HL-60 (cell line): ENCODE data around the gene MYH11.
"Not testable (repeated sequence)": the region's sequence is repeated elsewhere in the genome, so short reads cannot be mapped to it uniquely, and the experiment has no call there.

ENCODE experiments used
- DNase-seq, 2 experiments: peaks; one replicate each; pipeline ENCODE4 v3.0.0-alpha.2; 2010 to 2020; ENCODE audit warnings: low read depth in 1 of 2, low spot score in 1 of 2
- H3K27ac ChIP-seq: fragments of 250-450 bp; sonication (Bioruptor Pico); replicated peaks from 2 replicates; pipeline ENCODE4 v1.5.1; 2020; ENCODE audit warnings: mild to moderate bottlenecking, moderate library complexity
- H3K27me3 ChIP-seq: fragments of 250-450 bp; sonication (Bioruptor Pico); 2 replicates; pipeline ENCODE4 v1.5.1; 2021; ENCODE audit warnings: mild to moderate bottlenecking, moderate library complexity; ENCODE audit not compliant: insufficient read depth, poor library complexity, severe bottlenecking
- H3K4me3 ChIP-seq: replicated peaks from 2 replicates; pipeline ENCODE4 v1.5.1; 2011; ENCODE audit warnings: mild to moderate bottlenecking, control low read depth, low read length; ENCODE audit not compliant: insufficient read depth
- GABPA ChIP-seq: IDR thresholded peaks from 2 replicates; pipeline ENCODE4 v1.6.1; 2012; ENCODE audit warnings: low read depth
- POLR2AphosphoS5 ChIP-seq: IDR thresholded peaks from 2 replicates; pipeline ENCODE4 v1.6.1; 2012; ENCODE audit warnings: low read depth
- SPI1 ChIP-seq: IDR thresholded peaks from 2 replicates; pipeline ENCODE4 v1.6.1; 2012; ENCODE audit warnings: low read depth, mild to moderate bottlenecking, borderline replicate concordance
- TF ChIP-seq, protein P1 (sequence below): IDR thresholded peaks from one replicate; pipeline ENCODE4 v1.5.1; 2011; ENCODE audit warnings: low read length, control low read depth, inconsistent platforms; ENCODE audit not compliant: insufficient read depth
- TF ChIP-seq, protein P2 (sequence below): IDR thresholded peaks from 2 replicates; pipeline ENCODE4 v1.6.1; 2012; ENCODE audit warnings: low read depth; ENCODE audit not compliant: insufficient replicate concordance

The MYH11 gene

DNA sequence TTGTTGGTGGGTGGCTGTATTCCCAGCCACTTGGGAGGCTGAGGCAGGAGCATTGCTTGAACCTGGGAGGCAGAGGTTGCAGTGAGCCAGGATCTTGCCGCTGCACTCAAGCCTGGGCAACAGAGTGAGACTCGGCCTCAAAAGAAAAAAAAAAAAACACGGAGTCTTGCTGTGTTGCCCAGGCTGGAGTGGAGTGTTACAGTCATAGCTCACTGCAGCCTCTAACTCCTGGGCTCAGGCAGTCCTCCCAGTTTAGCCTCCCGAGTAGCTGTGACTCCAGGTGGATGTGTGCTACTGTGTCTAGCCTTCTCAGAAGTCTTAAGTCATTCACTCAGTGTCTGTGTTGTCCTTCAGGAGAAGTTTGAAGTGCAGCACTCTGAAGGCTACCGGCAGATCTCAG is 179.4 kb downstream of the MYH11 start:
- H3K4me3 ChIP-seq = no peak overlapping the region
- TF ChIP-seq, protein P1, sequence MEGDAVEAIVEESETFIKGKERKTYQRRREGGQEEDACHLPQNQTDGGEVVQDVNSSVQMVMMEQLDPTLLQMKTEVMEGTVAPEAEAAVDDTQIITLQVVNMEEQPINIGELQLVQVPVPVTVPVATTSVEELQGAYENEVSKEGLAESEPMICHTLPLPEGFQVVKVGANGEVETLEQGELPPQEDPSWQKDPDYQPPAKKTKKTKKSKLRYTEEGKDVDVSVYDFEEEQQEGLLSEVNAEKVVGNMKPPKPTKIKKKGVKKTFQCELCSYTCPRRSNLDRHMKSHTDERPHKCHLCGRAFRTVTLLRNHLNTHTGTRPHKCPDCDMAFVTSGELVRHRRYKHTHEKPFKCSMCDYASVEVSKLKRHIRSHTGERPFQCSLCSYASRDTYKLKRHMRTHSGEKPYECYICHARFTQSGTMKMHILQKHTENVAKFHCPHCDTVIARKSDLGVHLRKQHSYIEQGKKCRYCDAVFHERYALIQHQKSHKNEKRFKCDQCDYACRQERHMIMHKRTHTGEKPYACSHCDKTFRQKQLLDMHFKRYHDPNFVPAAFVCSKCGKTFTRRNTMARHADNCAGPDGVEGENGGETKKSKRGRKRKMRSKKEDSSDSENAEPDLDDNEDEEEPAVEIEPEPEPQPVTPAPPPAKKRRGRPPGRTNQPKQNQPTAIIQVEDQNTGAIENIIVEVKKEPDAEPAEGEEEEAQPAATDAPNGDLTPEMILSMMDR = no peak
- no peak for TF ChIP-seq SPI1
- TF ChIP-seq POLR2AphosphoS5 = no peak
- no peak for TF ChIP-seq GABPA
- no peaks in the 10 kb centered on the region for H3K27me3 ChIP-seq
- no peak overlapping the region for H3K27ac ChIP-seq
- DNase-seq = no peak

DNA sequence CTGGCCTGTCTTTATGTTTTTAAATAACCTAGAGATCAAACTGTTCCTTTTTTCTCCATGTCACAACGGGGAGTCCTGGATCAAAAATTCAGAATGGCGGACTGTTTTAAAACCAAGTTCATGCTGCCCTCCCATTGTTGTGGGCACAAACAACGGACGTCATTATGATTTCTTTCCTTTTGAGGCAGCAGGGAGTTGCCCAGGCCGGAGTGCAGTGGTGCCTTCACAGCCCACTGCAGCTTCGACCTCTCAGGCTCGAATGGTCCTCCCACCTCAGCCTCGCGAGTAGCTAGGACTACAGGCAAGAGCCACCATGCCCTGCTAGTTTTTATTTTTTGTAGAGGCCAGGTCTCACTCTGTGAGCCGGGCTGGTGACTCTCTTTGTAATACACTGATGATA is 180.3 kb downstream of the MYH11 start:
- TF ChIP-seq, protein P1 = no peak
- TF ChIP-seq, protein P2, sequence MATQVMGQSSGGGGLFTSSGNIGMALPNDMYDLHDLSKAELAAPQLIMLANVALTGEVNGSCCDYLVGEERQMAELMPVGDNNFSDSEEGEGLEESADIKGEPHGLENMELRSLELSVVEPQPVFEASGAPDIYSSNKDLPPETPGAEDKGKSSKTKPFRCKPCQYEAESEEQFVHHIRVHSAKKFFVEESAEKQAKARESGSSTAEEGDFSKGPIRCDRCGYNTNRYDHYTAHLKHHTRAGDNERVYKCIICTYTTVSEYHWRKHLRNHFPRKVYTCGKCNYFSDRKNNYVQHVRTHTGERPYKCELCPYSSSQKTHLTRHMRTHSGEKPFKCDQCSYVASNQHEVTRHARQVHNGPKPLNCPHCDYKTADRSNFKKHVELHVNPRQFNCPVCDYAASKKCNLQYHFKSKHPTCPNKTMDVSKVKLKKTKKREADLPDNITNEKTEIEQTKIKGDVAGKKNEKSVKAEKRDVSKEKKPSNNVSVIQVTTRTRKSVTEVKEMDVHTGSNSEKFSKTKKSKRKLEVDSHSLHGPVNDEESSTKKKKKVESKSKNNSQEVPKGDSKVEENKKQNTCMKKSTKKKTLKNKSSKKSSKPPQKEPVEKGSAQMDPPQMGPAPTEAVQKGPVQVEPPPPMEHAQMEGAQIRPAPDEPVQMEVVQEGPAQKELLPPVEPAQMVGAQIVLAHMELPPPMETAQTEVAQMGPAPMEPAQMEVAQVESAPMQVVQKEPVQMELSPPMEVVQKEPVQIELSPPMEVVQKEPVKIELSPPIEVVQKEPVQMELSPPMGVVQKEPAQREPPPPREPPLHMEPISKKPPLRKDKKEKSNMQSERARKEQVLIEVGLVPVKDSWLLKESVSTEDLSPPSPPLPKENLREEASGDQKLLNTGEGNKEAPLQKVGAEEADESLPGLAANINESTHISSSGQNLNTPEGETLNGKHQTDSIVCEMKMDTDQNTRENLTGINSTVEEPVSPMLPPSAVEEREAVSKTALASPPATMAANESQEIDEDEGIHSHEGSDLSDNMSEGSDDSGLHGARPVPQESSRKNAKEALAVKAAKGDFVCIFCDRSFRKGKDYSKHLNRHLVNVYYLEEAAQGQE = no peak
- no peak for TF ChIP-seq SPI1
- TF ChIP-seq POLR2AphosphoS5 = no peak
- no peak for TF ChIP-seq GABPA
- no peak overlapping the region for H3K4me3 ChIP-seq
- no peaks in the 10 kb centered on the region for H3K27me3 ChIP-seq
- no peak for DNase-seq
- H3K27ac ChIP-seq = no peak overlapping the region

DNA sequence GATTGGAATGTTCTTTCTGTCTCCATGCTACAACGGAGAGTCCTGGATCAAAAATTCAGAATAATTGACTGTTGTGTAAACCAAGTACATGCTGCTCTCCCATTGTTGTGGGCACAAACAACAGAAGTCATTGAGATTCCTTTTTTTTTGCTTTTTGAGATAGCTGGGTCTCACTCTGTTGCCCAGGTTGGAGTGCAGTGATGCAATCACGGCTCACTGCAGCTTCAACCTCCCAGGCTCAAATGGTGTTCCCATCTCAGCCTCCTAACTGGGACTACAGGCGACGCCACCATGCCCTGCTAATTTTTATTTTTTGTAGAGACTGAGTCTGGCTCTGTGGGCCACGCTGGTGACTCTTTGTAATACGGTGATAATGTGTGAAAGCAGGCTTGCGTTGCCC is 182.3 kb downstream of the MYH11 start:
- H3K4me3 ChIP-seq = no peak overlapping the region
- H3K27ac ChIP-seq = peak overlapping the region; percentile 94; the same call in 1 of the 2 replicates
- no peak for DNase-seq
- TF ChIP-seq POLR2AphosphoS5 (no peak), GABPA (no peak), SPI1 (no peak)
- TF ChIP-seq, protein P1 = no peak
- TF ChIP-seq, protein P2 = no peak
- no peaks in the 10 kb centered on the region for H3K27me3 ChIP-seq

DNA sequence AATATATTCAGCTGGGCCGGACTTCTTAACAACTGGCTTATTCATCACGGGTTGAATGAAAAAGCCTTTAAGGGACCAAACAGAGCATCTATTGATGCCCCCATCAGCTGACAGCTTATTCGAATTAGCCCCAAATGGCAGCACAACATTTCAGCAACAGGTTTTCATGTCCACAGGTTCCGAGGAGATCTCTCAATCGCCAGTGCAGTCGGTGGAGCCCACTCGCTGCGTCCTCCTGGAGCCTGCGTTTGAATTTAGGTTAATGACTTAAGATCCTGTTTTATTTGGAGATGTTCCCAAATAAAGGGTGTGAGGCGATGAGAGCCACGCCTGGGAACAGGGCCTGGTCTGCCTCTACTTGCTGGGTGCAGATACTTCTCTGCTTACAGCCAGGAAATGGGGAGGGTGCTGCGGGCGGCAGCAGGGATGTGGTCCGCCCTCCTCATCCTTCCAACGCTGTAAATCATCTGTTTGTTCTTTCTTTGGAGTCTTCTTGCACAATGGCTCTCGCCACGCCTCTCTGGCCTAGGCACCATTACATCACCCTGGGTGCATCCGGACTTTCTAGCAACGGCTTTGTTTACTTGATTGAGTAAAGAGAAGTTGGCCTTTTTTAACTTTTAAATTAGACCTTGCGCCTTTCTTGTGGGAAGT is 184.2 kb downstream of the MYH11 start:
- peak; percentile 93 to 98 for DNase-seq
- peak overlapping the region; percentile 94 for H3K27ac ChIP-seq
- H3K4me3 ChIP-seq = no peak overlapping the region
- no peak for TF ChIP-seq SPI1
- TF ChIP-seq POLR2AphosphoS5 = peak; percentile 83
- TF ChIP-seq, protein P2 = peak; percentile 29
- no peaks in the 10 kb centered on the region for H3K27me3 ChIP-seq

DNA sequence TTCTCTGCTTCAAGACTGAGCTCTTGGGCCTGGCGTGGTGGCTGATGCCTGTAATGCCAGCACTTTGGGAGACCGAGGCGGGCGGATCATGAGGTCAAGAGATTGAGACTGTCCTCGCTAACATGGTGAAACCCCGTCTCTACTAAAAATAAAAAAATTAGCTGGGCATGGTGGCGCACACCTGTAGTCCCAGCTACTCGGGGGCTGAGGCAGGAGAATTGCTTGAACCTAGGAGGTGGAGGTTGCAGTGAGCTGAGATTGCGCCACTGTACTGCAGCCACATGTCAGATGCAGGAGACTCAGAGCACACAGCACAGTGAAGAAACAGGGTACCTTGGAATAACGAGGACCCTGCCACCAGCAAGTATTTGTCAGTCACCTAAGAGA is 184.7 kb downstream of the MYH11 start:
- not testable (repeated sequence) for H3K27me3 ChIP-seq, H3K4me3 ChIP-seq
- peak overlapping the region; percentile 94 for H3K27ac ChIP-seq
- DNase-seq = peak in 1 of 2 experiments; percentile 38
